ENCODE data around the gene PLPPR2.
"Not testable (repeated sequence)": the region's sequence is repeated elsewhere in the genome, so short reads cannot be mapped to it uniquely, and the experiment has no call there.

PLPPR2 gene

DNA sequence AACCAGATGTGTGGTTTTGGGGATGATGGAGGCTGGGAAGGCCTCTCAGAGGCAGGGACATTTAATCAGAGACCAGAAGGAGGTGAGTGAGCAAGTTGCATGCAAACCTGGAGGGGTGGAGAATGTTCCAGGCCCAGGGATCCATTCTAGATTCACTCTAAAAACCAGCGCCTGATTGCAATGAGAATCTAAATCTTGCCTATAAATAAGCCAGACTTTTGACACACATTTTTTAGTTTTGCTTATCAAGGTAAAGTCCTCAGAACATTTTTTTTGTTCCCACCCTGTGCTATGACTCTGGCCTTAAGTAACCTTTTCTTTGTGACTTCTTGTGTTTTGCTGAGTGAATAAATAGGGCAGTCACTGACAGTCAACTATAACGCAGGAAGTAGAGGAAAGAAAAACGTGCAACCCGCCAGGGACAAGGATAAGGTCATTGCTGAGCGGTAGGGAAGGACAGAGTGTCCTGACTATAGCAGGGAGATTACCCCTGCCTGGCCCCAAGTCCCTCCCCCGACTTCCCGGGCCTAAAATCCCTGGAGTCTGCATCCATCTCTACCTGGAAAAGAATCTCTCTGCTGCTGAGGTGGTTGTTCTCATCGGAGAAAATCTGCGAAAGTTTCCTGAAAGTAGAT lies 49.5 kb downstream of the PLPPR2 start:
- no peak for DNase-seq

- no peak for DNase-seq
Observed at GRCh38 chr19:11405846-11406643, 50.8 kb downstream of the PLPPR2 start.

GRCh38 chr19:11406703-11407236 lies 51.5 kb downstream of the PLPPR2 start:
- not testable (repeated sequence) for DNase-seq

- DNase-seq: no peak
Observed at GRCh38 chr19:11408591-11408990, 53.4 kb downstream of the PLPPR2 start.

- no peak for DNase-seq
Observed at GRCh38 chr19:11410682-11411081, 55.5 kb downstream of the PLPPR2 start.

- DNase-seq: peak; percentile 13
Observed at GRCh38 chr19:11414544-11414943, 59.3 kb downstream of the PLPPR2 start.

All from NCI-H2081 treated with DMSO at 0.1 percent for 48 hours (cell line).